Gastroesophageal sphincter (tissue), 3 donors: ENCODE data around the gene ATP1B3.

ENCODE experiments used
- EP300 ChIP-seq: sonication (generic); formaldehyde crosslinking; IDR thresholded peaks from one replicate; pipeline ENCODE4 v1.6.1; 2017; ENCODE audit warnings: antibody characterized with exemption, mild to moderate bottlenecking
- POLR2A ChIP-seq, 2 donors: fragments of 450-650 bp; IDR thresholded peaks; one replicate each; pipeline ENCODE4 v1.6.1; 2017; ENCODE audit warnings: antibody characterized with exemption in 2 of 2, mild to moderate bottlenecking in 2 of 2, moderate library complexity in 1 of 2
- TF ChIP-seq, protein P1 (sequence below), 4 experiments: fragments of 200-600 bp in 2 of 4; fragments of 450-650 bp in 2 of 4; sonication (generic) in 1 of 4; IDR thresholded peaks; one replicate each; pipeline ENCODE4 v1.5.1; 2017 to 2019; ENCODE audit warnings: antibody characterized with exemption in 4 of 4, mild to moderate bottlenecking in 2 of 4, moderate library complexity in 2 of 4

- TF ChIP-seq, protein P1, sequence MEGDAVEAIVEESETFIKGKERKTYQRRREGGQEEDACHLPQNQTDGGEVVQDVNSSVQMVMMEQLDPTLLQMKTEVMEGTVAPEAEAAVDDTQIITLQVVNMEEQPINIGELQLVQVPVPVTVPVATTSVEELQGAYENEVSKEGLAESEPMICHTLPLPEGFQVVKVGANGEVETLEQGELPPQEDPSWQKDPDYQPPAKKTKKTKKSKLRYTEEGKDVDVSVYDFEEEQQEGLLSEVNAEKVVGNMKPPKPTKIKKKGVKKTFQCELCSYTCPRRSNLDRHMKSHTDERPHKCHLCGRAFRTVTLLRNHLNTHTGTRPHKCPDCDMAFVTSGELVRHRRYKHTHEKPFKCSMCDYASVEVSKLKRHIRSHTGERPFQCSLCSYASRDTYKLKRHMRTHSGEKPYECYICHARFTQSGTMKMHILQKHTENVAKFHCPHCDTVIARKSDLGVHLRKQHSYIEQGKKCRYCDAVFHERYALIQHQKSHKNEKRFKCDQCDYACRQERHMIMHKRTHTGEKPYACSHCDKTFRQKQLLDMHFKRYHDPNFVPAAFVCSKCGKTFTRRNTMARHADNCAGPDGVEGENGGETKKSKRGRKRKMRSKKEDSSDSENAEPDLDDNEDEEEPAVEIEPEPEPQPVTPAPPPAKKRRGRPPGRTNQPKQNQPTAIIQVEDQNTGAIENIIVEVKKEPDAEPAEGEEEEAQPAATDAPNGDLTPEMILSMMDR (IDR thresholded peaks at IDR 0.05): no peak
- TF ChIP-seq POLR2A (IDR thresholded peaks at IDR 0.05): no peak
- TF ChIP-seq EP300: no peak
Measured at GRCh38 chr3:141915016-141915415, 38.6 kb downstream of the ATP1B3 start.
